ENCODE data around the gene ELL2. TPM values are rescaled to one million over a fixed set of nuclear protein-coding genes. Genes with fewer than 3 reads are reported as not detected.
"Not testable (repeated sequence)": the region's sequence is repeated elsewhere in the genome, so short reads cannot be mapped to it uniquely, and the experiment has no call there.

ELL2 gene
- total RNA-seq, 2 experiments from 2014 or later = 54.4 to 59.0 TPM

DNA sequence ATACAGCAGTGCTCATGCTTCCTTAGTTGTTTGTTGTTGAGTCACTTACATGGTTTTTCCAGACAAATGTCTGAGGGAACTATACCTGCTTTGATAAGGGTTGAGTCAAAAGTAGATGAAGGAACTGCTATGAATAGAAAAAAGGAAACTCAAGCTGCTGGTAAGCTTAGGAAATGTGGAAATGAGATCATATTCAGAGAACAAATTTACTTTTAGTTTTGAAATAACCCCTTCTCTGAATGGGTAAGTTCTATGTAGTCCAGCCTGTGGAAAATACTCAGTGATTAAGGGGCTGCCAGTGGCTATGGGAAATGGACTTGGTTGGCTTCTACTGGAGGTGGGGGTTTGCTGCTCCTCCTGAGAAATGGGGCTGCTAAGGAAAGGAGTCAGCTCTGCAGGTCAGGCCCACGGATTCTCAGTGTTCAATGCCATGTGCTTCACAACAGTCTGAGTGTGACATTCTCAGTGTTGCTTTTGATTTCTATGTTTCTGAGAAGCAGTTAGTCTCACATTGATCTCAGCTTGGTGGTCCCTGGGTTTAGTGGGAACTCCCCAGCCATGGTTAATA, 91.5 kb downstream of the ELL2 start:
- Mint-ChIP-seq H3K9me3 (peaks cover 2% of the 10 kb centered on the region), H3K4me1 (peaks cover 47% of the 10 kb centered on the region), H3K36me3 (ENCODE audit: low read depth) (peaks cover 2% of the 10 kb centered on the region), H3K4me3 (peak overlapping the region; percentile 62), H3K27ac (peak overlapping the region; percentile 89), H3K27me3 (no peaks in the 10 kb centered on the region)
- DNase-seq = peak; percentile 37
- ChIA-PET CTCF (interaction anchor here (0.6 to 3.8 kb wide), 13 partner anchors 9 to 467 kb away, joined by 3 to 39 read pairs (median 4); partner anchors contain the start of gene ELL2), POLR2A (interaction anchor here (0.7 to 4.2 kb wide), 17 partner anchors 9 to 467 kb away, joined by 3 to 31 read pairs (median 4); partner anchors contain the start of genes ELL2, GLRX and RFESD)

DNA sequence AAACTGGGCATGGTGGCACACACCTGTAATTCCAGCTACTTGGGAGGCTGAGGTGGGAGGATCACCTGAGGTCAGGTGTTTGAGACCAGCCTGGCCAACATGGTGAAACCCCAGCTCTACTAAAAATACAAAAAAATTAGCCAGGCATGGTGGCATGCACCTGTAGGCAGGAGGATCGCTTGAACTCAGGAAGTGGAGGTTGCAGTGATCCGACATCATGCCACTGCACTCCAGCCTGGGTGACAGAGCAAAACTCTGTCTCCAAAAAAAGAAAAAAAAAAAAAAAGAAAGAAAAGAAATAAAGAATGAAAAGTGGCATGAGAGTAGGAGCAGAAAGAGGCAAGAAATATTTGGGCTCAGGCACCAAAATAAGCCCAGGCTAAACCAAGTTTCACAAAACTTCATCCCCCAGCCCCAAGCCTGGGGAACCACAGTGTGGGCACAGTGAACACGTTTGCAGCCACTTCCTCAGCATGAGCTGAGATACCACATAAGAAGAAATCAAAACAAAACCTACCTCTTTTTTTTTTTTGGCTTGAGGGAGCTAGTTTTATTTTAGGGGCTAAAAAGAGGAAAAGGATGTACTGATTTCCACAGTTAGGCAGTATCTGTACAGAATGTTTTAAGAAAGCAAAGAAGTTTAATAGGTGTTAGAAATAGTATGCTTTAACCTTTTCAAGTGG, 92.3 kb downstream of the ELL2 start:
- ChIA-PET CTCF (interaction anchor here (0.6 to 3.8 kb wide), 14 partner anchors 10 to 718 kb away, joined by 3 to 39 read pairs (median 4); partner anchors contain the start of gene ELL2), POLR2A (interaction anchor here (0.7 to 4.2 kb wide), 17 partner anchors 8 to 794 kb away, joined by 3 to 31 read pairs (median 3); partner anchors contain the start of genes ELL2, GLRX and RFESD)
- Mint-ChIP-seq H3K4me1 (peaks cover 49% of the 10 kb centered on the region), H3K4me3 (peak overlapping the region; percentile 44), H3K27ac (peak overlapping the region; percentile 89)
- not testable (repeated sequence) for H3K27me3 Mint-ChIP-seq; H3K9me3 Mint-ChIP-seq; H3K36me3 Mint-ChIP-seq (ENCODE audit: low read depth)
- peak; percentile 84 for DNase-seq

DNA sequence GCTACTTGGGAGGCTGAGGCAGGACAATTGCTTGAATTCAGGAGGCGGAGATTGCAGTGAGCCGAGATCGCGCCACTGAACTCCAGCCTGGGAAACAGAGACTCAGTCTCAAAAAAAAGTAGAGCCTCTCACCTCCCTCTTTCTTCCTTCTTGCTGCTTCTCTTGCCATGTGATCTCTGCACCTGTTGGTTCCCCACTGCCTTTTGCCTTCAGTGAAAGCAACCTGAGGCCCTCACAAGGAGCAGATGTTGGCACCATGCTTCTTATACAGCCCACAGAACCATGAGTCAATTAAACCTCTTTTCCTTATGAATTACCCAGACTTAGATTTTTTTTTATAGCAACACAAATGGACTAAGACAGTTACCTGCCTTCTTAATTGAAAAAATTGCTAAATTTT, 93.5 kb downstream of the ELL2 start:
- Mint-ChIP-seq H3K36me3 (ENCODE audit: low read depth) (peaks cover 2% of the 10 kb centered on the region), H3K27ac (no peak overlapping the region), H3K4me3 (no peak overlapping the region), H3K9me3 (no peaks in the 10 kb centered on the region), H3K27me3 (no peaks in the 10 kb centered on the region), H3K4me1 (peaks cover 57% of the 10 kb centered on the region)
- POLR2A ChIA-PET = interaction anchor here (1.9 to 4.2 kb wide), 3 partner anchors 9 to 94 kb away, joined by 7 to 31 read pairs (median 11); partner anchors contain the start of genes ELL2 and GLRX
- CTCF ChIA-PET = interaction anchor here (0.6 to 3.8 kb wide), 4 partner anchors 9 to 94 kb away, joined by 3 to 39 read pairs (median 12); partner anchors contain the start of gene ELL2
- DNase-seq = no peak

DNA sequence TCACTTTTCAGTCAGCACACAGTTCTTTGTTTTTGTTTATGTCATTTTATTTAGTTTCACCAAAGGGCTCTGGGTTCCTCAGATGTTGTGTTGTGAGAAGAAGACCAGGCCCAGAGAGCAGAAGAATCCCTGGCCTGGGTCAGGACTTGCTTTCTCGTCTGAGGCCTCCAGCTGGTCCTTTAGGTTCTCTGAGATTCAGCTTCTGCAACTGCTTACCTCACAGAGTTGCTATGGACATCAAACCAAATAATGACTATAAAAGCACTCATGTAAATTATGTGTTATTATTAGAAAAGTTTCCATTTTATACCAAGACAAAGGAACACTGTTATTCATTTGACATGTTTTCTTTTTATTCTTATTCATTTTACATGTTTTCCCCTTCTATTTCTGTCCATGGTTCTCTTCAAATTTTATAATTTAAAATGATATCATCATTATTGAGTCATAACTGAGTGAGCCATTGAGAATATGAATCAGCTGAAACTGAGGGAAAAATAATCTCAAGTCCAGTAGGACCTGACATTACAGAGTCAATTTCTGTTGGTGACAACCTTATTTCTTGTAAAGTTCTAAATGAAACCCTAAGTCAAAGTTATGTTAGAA, 95.1 kb downstream of the ELL2 start:
- Mint-ChIP-seq H3K27me3 (no peaks in the 10 kb centered on the region), H3K4me1 (peaks cover 68% of the 10 kb centered on the region), H3K4me3 (no peak overlapping the region), H3K9me3 (no peaks in the 10 kb centered on the region), H3K36me3 (ENCODE audit: low read depth) (peaks cover 2% of the 10 kb centered on the region), H3K27ac (no peak overlapping the region)
- no peak for DNase-seq
- ChIA-PET CTCF (no interaction called here), POLR2A (no interaction called here)

GRCh38 chr5:95864944-95865504, 96.6 kb downstream of the ELL2 start:
- H3K4me3 Mint-ChIP-seq = no peak overlapping the region
- ChIA-PET CTCF (interaction anchor here (1.2 kb wide), 1 partner anchor 10 kb away, joined by 3 read pairs; no protein-coding TSS in a partner anchor), POLR2A (no interaction called here)
- no peak overlapping the region for H3K27ac Mint-ChIP-seq
- H3K27me3 Mint-ChIP-seq = no peaks in the 10 kb centered on the region
- no peak for DNase-seq
- H3K36me3 Mint-ChIP-seq (ENCODE audit: low read depth) = peaks cover 2% of the 10 kb centered on the region
- H3K4me1 Mint-ChIP-seq = peaks cover 64% of the 10 kb centered on the region
- H3K9me3 Mint-ChIP-seq = no peaks in the 10 kb centered on the region

GRCh38 chr5:95864456-95864855, 97.2 kb downstream of the ELL2 start:
- no peak for DNase-seq
- POLR2A ChIA-PET = no interaction called here
- Mint-ChIP-seq H3K27me3 (no peaks in the 10 kb centered on the region), H3K36me3 (ENCODE audit: low read depth) (peaks cover 2% of the 10 kb centered on the region), H3K4me3 (no peak overlapping the region), H3K27ac (no peak overlapping the region), H3K9me3 (no peaks in the 10 kb centered on the region), H3K4me1 (peaks cover 64% of the 10 kb centered on the region)
- CTCF ChIA-PET = interaction anchor here (1.2 kb wide), 1 partner anchor 10 kb away, joined by 3 read pairs; no protein-coding TSS in a partner anchor

DNA sequence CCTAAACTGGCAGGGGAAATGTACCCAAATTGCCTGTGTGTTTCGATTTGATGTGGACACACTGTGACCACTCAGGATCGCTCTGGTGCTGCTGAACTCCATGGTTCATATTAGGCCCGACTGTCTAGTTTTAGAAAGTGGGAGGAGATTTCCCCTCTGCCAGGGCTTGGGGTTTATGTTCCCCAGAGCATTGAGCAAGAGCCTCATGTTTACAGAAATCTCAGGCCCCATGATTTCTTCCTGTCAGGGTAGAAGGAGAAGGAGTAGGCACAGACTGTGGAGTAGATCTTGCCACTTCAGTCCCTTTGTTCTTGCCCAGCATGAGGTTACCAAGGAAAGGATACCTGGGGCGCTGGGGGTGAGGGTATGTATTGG, 98.3 kb downstream of the ELL2 start:
- ChIA-PET CTCF (interaction anchor here (2.8 to 7.2 kb wide), 2 partner anchors 82 to 472 kb away, joined by 9 to 75 read pairs; no protein-coding TSS in a partner anchor), POLR2A (interaction anchor here (1.7 to 2.0 kb wide), 2 partner anchors 42 to 216 kb away, joined by 4 to 8 read pairs; partner anchors contain the start of gene RFESD)
- Mint-ChIP-seq H3K27me3 (no peaks in the 10 kb centered on the region), H3K27ac (peak overlapping the region; percentile 86), H3K9me3 (no peaks in the 10 kb centered on the region), H3K4me1 (peaks cover 64% of the 10 kb centered on the region), H3K4me3 (no peak overlapping the region), H3K36me3 (ENCODE audit: low read depth) (peaks cover 2% of the 10 kb centered on the region)
- DNase-seq = no peak

DNA sequence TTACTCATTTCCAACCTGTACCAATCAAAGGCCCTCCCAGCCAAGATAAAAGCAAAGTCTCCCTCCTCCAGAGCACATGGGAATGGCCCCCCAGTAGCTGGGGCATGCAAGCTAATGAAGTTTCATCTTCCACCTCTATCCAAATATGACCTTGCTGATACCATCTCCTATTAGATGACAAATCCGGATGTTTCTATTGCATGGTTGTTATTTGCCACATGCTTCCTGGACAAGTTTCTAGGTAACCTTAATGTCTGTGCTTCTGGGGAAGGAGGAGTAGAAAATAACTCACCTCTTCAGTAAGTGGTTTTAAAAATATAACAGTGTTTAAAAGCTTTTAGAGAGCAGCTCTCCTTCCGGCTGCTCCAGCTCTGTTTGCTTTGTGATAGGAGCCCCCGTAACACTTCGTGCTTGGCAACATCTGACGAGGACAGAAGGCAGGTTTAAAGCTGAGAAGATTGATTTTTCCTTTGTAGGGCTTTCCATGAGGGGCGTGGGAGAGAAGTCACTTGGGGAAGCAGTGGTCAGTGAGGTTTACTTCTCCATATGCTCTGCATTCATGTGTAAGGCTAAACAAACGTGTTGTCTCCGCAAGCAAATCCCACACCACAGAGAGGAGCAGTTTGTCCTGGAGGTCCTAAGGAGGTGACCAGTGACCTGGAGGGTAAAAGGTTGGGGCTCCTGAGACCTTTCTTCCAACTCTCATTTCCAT, 98.8 kb downstream of the ELL2 start:
- no peaks in the 10 kb centered on the region for H3K27me3 Mint-ChIP-seq
- no peak for DNase-seq
- ChIA-PET POLR2A (interaction anchor here (1.1 to 2.0 kb wide), 9 partner anchors 10 to 240 kb away, joined by 3 to 12 read pairs (median 4); partner anchors contain the start of genes ELL2 and RFESD), CTCF (interaction anchor here (0.9 to 7.2 kb wide), 5 partner anchors 30 to 733 kb away, joined by 3 to 75 read pairs (median 9); no protein-coding TSS in a partner anchor)
- H3K4me1 Mint-ChIP-seq = peaks cover 64% of the 10 kb centered on the region
- no peaks in the 10 kb centered on the region for H3K9me3 Mint-ChIP-seq
- H3K27ac Mint-ChIP-seq = peak overlapping the region; percentile 86
- no peaks in the 10 kb centered on the region for H3K36me3 Mint-ChIP-seq (ENCODE audit: low read depth)
- H3K4me3 Mint-ChIP-seq = no peak overlapping the region

- Mint-ChIP-seq H3K36me3 (ENCODE audit: low read depth) (no peaks in the 10 kb centered on the region), H3K27me3 (no peaks in the 10 kb centered on the region), H3K9me3 (no peaks in the 10 kb centered on the region), H3K4me3 (no peak overlapping the region), H3K4me1 (peaks cover 59% of the 10 kb centered on the region), H3K27ac (peak overlapping the region; percentile 86)
- peak; percentile 57 for DNase-seq
- POLR2A ChIA-PET = interaction anchor here (0.8 to 2.0 kb wide), 13 partner anchors 8 to 240 kb away, joined by 3 to 12 read pairs (median 4); partner anchors contain the start of genes ELL2 and RFESD
- CTCF ChIA-PET = interaction anchor here (0.5 to 7.2 kb wide), 8 partner anchors 8 to 734 kb away, joined by 3 to 75 read pairs (median 7); no protein-coding TSS in a partner anchor
These were observed 99.6 kb downstream of the ELL2 start for GRCh38 chr5:95861864-95862561.

GRCh38 chr5:95861221-95861863, 100.3 kb downstream of the ELL2 start:
- POLR2A ChIA-PET = interaction anchor here (0.8 to 2.0 kb wide), 13 partner anchors 8 to 239 kb away, joined by 3 to 12 read pairs (median 4); partner anchors contain the start of genes ELL2 and RFESD
- H3K4me3 Mint-ChIP-seq = no peak overlapping the region

GRCh38 chr5:95859661-95860060, 102.0 kb downstream of the ELL2 start:
- Mint-ChIP-seq H3K9me3 (no peaks in the 10 kb centered on the region), H3K4me1 (peaks cover 56% of the 10 kb centered on the region), H3K27ac (no peak overlapping the region), H3K27me3 (no peaks in the 10 kb centered on the region), H3K36me3 (ENCODE audit: low read depth) (no peaks in the 10 kb centered on the region), H3K4me3 (no peak overlapping the region)
- ChIA-PET CTCF (interaction anchor here (0.9 to 7.2 kb wide), 12 partner anchors 10 to 843 kb away, joined by 3 to 75 read pairs (median 4); partner anchors contain the start of gene ELL2), POLR2A (interaction anchor here (0.9 to 2.0 kb wide), 4 partner anchors 9 to 476 kb away, joined by 3 to 7 read pairs (median 4); no protein-coding TSS in a partner anchor)
- no peak for DNase-seq

More at GRCh38 chr5:95861221-95861863, 100.3 kb downstream of the ELL2 start:
- no peaks in the 10 kb centered on the region for H3K9me3 Mint-ChIP-seq
- CTCF ChIA-PET = interaction anchor here (0.5 to 7.2 kb wide), 9 partner anchors 8 to 740 kb away, joined by 3 to 75 read pairs (median 5); no protein-coding TSS in a partner anchor
- no peaks in the 10 kb centered on the region for H3K36me3 Mint-ChIP-seq (ENCODE audit: low read depth)
- DNase-seq = no peak
- H3K27ac Mint-ChIP-seq = peak overlapping the region; percentile 86
- H3K27me3 Mint-ChIP-seq = no peaks in the 10 kb centered on the region
- H3K4me1 Mint-ChIP-seq = peaks cover 57% of the 10 kb centered on the region

All from activated CD4-positive, alpha-beta memory T cell treated with anti-CD3 and anti-CD28 coated beads, Interleukin-2, amount 10 ng/mL, durations not matched to agents 7 days and 5 days (primary cell).